ENCODE results near the gene WASF1.

WASF1 gene

DNA sequence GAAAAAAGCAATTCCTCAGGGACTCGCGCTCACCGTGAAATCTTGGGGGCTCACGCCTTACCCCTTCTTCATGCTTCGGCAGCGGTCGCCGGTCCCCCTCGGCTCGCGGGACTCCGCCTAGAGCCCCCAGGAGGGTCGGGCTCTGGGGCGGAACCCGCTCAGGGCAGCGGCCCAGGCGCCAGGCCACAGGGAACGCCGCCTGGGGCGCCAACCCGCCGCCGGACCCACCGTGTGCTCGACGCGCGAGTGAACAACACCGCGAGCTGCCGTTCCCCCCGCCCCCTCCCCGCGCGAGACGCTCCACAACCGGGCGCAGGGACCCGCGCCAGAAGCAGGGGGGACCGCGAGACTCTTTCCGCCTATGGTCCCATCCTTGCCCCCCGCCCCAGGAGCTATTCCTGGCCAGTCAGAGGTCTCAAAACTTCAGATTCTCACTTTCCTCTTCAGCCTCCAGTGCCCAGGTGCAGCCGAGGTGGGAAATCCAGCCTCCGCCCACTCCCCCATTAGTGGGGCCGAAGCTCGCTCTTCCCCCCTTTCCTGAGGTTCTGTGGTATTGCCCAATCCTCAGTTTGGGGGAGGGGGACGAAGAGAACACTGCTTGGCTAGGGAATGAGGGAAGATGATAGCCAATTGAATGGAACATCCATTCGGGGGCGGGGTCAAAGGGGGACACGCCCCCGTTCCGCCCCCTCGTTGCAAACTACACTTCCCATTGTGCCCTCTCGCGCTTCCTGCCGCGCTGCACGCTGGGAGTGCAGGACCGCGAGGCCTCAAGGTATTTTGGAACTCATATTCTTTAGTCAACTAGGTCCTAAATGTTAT is at the start of gene WASF1:
TSS of gene WASF1 (minus strand) at position 265 of the 822 bp plus-strand sequence. CDS start 52,069 bp downstream, outside the sequence.
- peak; percentile 98 for DNase-seq (ENCODE audit: low read depth in 2 of 2)

DNA sequence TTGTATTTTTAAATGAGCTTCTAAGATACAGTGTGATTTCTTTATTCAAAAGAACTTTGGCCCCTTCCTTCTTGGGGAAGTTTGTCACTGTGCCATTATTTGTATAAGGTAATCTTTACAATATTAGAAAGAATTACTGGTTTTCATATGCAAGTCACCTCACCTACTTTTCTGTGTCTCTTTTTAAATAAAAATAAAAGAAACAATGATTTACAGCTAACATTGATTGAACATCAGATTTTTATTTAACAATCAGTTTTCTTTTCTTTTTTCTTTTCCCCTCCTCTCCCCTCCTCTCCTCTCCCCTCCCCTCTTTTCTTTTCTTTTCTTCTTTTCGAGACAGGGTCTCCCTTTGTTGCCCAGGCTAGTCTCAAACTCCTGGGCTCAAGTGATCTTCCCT is 46.8 kb upstream of the WASF1 start:
- DNase-seq (ENCODE audit: low read depth in 2 of 2), result no peak

DNA sequence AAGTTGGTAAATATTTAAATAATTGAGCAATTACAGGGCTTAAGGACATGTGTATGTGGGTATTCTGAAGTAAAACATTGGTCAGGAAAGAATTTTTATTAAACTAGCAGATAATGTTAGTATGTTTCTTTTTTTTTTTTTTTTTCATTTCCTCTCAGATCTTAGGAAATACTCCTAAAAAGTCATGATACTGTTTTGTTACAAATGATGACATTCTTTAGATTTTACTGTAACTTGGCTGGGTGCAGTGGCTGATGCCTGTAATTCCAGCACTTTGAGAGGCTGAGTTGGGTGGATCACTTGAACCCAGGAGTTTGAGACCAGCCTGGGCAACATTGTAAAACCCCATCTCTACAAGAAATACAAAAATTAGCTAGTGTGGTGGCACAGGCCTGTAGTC is 42.3 kb upstream of the WASF1 start:
- no peak for DNase-seq (ENCODE audit: low read depth in 2 of 2)

DNA sequence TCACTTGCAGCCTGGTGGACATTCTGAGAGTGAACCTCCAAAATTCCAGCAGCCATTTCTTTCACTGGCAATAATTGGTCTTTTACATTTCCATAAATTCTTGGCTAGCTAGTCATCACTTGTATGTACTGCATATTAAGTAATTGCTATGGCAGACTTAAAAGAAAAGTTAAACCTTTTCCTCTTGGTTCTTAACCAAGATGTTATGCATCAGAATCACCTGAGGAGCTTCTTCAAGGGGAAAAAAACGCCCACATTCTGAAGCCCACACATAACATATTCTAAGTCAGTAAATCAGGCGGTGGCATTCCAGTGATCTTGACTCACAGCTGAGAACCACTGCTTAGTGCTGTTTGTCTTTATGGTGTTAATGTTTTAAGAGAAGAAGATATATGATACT is 37.8 kb upstream of the WASF1 start:
- DNase-seq (ENCODE audit: low read depth in 2 of 2), result no peak

DNA sequence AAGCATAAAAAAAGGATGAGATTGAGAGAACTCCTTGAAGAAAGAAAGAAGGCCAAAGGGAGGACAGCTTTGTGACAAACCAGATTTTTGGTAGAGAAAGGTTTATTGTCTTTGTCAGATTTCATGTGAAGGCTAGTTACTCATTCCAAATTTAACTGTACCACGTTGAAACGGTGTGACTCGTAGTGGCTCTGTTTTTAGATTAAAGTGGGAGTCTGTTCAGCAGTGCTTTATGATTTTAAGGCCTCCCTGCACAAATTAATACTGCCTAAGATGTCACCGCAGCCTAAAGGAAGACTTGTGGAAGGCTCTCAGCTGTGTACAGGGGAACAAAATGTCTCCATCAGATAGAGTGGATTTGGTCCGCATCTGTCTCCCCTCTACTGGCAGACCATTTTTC is 36.7 kb upstream of the WASF1 start:
- DNase-seq (ENCODE audit: low read depth in 2 of 2), result no peak

DNA sequence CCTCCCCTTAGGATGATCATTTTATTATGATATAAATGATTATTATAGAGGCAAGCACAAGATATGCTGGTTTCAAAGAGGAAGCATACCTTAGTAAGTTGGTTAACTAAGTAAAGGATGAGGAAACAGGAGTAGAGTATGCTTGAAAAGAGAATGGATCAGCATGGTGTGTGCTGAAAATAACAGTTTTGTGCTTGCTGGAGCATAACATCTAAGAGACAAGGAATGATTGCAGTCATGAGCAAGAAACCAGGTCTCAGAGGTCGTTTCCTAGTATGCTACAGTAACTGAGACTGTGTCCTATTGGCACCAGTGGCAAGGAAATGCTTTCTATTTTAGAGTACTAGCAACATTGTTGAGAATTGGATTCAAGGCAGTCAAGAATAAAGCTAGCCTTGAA is 34.9 kb upstream of the WASF1 start:
- DNase-seq (ENCODE audit: low read depth in 2 of 2), result no peak

DNA sequence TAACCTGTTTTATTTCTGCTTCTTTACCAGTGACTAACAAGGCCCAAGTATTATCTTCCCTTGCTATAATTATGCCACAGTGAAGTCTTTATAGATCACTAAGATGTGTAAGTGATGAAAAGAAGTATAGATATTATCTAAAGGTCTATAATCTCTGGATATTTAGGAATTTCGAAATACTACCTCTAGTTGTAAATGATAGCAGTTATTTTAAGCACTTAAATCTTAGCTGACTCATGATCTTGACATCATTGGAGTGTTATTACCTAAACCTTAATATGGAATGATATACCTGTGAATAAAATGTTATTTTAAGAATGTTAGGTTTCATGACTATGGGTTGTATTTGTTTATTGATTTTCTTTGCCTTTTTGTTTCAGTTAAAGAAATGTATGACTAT is 32.3 kb upstream of the WASF1 start:
- no peak for DNase-seq (ENCODE audit: low read depth in 2 of 2)

DNA sequence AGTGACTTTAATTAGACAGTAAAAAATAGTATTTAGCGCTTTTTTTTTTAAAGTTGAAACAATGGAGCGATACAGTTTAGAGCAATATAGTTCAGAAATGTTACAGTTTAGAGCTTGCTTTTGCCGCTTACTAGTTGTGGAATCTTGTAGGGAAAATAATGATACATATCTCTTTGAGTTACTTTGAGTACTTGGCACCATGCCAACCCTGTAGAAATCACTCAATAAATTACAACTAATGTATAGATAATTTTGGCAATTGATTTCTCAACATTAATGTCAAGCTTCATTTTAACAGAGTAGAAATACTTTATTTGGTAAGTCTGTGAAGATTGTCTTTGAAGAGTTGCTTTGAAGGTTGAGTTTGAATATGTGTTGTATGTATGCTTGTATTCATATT is 28.2 kb upstream of the WASF1 start:
- no peak for DNase-seq (ENCODE audit: low read depth in 2 of 2)

DNA sequence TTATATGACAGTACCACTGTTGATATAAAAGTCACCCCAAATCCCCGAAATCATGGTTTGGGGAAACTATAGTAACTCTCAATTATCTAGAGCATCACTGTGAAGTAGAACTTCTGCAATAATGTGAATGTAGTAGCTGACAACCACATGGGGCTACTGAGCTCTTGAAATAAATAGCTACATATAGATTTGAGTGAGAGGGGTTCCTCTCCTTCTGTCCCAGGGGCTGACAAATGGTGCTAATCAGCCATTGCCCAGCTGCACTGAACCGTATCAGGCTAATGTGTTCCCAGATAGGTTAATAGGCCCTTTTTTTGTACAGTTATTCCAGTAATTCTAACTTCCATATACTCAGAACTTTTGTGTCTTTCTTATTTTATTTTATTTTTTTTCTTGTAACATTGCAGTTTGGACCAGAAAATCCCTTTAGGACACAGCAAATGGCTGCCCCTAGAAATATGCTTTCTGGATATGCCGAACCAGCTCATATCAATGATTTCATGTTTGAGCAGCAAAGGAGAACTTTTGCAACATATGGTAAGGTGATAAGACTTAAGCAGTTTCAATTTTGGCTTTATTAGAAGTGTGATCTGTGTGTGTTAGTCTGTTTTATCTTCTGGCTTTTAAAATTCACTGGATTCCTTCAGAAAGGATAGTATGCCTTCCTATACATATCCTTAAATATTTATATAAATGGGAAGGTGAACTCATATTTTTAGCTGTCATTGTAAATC is 21.8 kb upstream of the WASF1 start:
- no peak for DNase-seq (ENCODE audit: low read depth in 2 of 2)

DNA sequence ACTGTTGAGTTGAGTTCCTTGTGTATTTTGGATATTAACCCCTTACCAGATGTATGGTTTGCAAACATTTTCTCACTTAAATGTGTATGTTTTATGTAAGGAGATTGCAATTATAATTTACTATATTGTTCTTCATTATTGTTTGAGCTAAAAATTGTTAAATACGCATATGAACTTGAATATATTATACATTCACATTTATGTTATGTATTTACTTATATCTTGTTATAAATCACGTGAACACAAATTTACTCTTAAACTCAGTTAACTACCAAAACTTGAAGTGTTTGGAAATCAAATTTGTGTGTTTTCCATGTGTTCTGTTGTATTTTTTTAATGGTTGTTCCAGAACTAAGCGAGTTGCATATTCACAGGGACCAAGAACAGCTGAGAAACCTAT is 19.1 kb upstream of the WASF1 start:
- no peak for DNase-seq (ENCODE audit: low read depth in 2 of 2)

DNA sequence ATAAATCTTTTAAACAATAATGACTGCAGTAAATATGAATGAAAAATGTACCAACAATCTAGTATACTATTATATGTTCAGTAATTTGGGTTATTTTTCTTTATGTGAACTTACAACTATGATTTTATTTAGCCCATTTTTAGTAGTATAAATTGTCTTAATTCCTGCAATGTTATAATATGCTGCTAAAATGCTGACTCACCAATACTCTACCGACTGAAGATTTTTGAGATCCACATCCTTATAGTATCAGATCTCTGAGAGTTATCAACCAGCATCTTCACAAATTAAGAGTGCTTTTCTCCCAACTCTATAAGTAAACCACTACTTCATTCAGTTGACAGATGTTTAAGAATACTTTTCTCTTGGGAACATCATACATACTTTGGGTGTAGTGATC is 17.4 kb upstream of the WASF1 start:
- no peak for DNase-seq (ENCODE audit: low read depth in 2 of 2)

DNA sequence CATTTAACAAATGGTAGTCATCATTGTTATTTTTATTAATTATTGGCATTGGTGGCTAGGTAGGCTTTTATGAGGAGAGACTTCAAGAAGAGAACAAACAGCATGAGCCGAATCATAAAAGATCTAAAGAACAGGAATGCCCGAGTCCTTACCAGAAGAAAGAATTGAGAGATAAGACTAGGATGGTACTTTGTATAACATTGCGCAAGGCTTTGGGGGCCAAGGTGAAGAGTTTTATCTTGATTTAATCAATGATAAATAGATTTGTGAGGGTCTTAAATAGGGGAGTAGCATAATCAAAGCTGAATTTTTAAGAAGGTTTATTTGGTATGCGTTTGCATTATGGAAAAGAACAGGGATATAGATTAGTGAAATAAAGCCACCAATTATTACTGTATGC is 16.2 kb upstream of the WASF1 start:
- DNase-seq (ENCODE audit: low read depth in 2 of 2), result no peak

DNA sequence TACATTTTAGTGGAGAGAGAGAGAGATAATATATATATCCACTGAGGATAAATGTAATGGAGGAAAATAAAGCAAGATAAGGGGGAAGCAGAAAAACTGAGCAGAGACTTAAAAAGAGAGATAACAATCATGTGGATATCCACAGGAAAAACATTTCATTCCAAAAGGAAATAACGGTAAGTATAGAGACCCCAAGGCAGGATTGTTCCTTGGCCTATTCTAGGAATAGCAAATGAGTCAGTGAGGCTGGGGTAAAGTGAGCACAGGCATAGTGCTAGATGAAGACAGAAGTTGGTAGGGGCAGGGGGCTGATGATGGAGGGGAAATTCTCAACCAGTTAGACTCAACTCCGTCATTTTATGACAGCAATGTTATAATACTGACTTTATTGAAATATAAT is 12.0 kb upstream of the WASF1 start:
- no peak for DNase-seq (ENCODE audit: low read depth in 2 of 2)

DNA sequence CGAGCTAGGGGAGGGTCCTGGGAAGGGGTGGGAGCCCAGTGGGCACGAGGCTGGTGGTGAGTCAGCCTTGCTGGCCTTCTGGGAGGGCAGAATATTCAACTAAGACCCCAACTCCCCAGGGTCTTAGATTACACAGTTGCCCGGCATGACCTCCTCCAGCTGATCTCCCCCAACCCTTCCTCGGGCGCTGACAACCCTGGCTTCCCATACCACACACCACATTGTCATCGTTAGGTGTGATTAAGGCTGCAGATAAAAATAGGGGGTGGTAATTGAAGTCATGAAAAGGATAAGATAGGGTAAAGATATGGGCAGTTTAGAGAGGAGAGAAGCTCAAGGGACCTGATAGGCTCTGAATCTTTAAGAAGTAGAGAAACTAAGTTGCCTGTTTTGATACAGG is 11.3 kb upstream of the WASF1 start:
- DNase-seq (ENCODE audit: low read depth in 2 of 2), result no peak

DNA sequence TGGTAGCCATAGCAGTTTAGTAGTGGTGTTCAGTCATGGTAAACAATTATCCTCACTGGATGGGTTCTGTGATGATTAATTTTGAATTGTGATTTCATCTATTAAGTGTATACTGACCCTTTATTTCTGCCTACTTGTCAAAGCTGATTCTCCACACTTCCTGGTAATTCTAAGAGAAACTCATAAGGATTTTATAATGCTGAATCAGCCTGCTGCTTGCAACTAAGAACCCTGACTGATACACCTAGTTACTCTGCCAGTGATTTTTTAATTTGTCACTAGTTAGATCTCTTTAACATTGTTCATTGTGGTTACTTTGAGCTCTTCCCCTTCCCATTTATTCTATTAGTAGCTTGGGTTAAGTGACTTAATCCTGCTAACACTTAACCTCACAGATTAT is 9.3 kb upstream of the WASF1 start:
- no peak for DNase-seq (ENCODE audit: low read depth in 2 of 2)

DNA sequence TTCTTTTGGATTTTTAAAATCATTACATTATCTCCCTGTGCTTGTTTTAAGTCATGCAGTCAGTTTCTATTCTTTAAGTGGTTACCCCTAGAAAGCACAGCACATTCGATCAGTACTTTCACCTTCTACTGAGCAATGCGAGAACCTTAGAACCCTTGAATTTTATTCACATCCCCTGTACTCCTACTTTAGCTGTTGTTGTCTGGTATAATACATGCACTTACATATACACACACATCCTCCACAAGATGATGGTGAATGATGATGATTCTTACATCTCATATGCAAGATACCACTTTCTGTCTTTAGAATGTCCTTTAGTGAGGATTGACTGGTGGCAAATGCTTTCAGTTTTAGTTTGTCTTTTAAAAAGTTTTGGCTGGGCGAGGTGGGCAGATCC is 6.4 kb upstream of the WASF1 start:
- DNase-seq (ENCODE audit: low read depth in 2 of 2), result no peak

DNA sequence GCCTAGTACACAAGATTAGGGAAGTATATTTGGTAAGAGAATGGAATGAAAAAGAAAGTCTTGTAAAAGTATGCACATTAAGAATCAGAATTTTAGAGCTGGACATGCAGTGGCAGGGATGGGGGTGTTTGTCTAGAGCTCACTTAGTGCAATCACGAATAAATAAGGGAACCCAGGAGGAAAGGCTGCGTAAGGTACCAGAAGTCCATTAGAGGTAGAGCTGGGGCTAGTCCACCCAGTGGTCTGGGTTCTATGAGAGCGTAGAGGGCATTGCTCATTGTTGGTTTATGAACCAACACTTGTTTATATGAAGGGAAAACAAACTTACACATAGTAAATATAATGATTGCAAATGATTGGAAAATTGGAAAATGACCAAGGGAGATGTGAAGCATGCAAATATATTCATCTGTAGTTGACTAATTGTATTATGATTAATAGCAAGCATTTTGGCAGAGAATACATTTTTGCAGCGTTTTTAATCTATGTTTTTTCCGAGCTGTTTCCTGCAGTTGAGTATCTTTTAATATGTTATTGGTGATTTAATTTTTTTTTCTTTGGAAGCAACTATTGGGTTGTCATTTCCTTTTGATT is 3.9 kb upstream of the WASF1 start:
- DNase-seq (ENCODE audit: low read depth in 2 of 2), result no peak

DNA sequence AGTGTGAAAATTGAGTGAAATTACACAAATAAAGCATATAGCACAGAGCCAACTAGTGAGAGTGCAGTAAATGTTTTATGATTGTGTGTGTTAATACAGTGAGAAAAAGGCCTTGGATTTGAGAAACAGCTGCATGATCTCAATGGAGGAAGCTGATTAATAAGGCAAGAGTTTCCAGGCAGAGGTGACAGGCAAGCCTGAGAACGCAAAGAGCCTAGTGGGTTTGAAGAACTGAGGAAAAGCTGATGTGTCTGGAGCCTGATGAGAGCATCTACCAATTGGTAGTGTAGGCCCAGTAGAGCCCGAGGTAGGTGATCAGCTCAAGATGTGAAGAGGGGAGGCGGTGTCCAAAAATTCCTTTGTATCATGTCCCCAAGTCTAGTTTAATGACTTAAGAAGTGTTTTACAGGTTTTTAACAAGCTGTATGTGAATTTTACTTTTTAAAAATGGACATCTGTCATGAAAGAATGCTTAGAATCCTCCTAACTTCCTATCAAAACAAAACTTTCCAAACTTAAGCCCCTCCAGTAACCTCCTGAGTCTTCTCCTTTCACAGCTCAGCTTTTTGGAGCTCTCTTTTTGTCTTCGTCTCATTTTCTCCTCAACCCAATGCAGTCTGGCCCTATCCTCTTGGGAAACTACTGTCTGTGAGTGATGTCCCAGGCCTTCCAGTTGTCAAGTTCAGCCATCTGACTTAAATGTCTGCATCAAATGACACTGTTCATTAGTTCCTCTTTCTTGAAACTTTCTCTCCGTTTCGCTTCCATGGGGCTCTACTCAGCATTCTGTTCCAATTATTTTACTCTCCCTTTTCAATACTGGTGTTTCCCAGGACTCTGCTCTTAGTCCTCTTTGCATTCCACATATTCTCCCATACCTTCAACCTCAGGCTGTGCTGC is 1.9 kb upstream of the WASF1 start:
- no peak for DNase-seq (ENCODE audit: low read depth in 2 of 2)

DNA sequence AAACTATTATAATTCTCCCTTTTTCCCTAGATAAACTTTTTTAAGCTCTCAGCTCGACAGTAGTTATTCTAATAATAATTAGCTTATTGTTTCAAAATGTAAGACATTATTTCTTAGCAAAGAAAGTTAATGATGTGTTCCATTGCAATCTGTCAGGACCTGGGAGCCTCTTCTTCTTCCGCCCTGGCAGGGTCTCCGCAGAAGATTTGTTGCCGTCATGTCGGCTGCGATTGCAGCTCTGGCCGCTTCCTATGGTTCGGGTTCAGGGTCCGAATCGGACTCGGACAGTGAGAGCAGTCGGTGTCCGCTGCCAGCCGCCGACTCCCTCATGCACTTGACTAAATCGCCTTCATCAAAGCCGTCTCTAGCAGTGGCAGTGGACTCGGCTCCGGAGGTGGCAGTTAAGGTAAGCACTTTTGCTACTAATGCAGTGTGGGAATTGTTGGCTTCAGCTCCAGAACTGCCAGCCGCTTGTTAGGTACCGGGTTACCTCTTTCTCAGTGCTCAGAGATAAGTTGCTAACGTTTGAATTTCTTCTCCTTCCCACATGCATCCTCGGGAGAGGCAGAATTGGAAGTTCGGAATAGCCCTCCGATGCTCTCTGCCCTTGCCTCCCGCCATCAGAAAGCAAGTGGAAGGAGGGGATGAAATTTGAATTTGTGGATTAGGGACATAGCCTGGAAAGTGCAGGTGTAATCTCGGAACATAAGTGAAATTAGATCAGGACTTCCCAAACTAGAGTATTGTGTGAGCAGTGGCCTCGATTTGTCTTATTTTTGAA is 948 bp upstream of the WASF1 start, which contains the start of gene CDC40:
TSS of gene CDC40 (plus strand) at position 200 of the 781 bp plus-strand sequence. CDS start at position 218, 18 bp downstream.
- DNase-seq (ENCODE audit: low read depth in 2 of 2), result no peak

DNA sequence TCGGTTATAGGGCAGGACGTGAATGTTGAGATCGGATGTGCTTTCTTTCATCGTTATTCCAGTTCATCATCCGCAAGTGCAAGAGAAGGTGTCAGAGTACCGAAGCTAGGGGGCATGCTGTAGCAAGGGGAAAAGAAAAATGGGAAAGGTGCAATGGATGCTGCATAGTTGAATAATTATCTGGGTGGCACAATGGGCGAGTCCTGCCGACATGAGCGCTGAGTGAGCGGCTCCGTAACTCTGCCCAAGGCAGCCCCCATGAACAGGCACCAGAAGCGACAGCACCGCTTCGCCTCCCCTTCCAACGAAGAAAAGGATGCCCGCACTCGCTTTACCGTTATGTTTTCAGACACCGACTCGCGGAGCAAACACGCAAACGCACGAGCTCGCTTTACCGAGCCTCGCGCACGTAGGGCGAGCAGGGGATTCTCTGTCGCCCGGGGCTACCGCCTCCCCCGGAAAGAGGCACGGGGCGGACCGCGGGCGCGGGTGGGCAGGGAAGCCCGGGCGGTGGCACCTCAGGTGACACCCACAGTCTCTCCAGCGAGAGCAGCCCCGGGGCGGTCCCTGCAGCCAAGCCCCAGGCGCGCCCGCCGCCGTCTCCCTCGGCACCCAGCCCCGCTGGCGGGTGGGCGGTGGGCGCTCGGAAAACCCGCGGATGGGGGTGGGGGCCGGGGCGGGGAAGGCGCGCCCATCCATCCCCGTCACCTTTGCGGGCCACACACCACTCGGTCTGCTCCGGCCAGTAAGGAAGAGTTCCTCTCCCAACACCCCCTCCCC is 654 bp downstream of the WASF1 start:
- DNase-seq (ENCODE audit: low read depth in 2 of 2), result peak; percentile 31 to 36

Measured in fibroblast of skin of left quadriceps (primary cell).